SK-N-SH (cell line): ENCODE data around the gene OR52E8. TPM values are rescaled to one million over a fixed set of nuclear protein-coding genes. Genes with fewer than 3 reads are reported as not detected.

Experiments used
- CTCF ChIA-PET: fragments of 300-600, 350-600 bp; formaldehyde crosslinking; extraction: SDS; loops from one replicate; lab custom pipeline; 2021; lab: Yijun Ruan, JAX
- POLR2A ChIA-PET: fragments of 350-600 bp; sonication (Branson Sonifier 250); formaldehyde crosslinking; extraction: SDS; loops from one replicate; lab custom pipeline; 2020; ENCODE audit warnings: antibody characterized with exemption, inconsistent platforms; lab: Yijun Ruan, JAX
- DNase-seq: peaks from one replicate; pipeline ENCODE4 v3.0.0; 2012
- H2AFZ ChIP-seq: fragments of 200-600 bp; sonication (generic); 2 replicates; pipeline ENCODE4 v1.8.1; 2016; ENCODE audit warnings: antibody characterized with exemption, mild to moderate bottlenecking, low read depth
- H3F3A ChIP-seq: fragments of 200-600 bp; sonication (generic); replicated peaks from 2 replicates; pipeline ENCODE3; 2016; ENCODE audit warnings: antibody characterized with exemption, mild to moderate bottlenecking; ENCODE audit not compliant: insufficient read depth
- H3K27ac ChIP-seq, 2 experiments: fragments of 200-500 bp in 1 of 2; fragments of 200-600 bp in 1 of 2; sonication (Bioruptor generic) in 1 of 2; sonication (generic), shearing (Covaris generic) in 1 of 2; 2 replicates each; pipeline versions ENCODE4 v1.5.1 to v1.6.1; 2014 to 2016; ENCODE audit warnings: low read depth in 2 of 2, inconsistent platforms in 1 of 2, low read length in 1 of 2, mild to moderate bottlenecking in 1 of 2, mixed read lengths in 1 of 2
- H3K27me3 ChIP-seq: fragments of 200-600 bp; sonication (generic), shearing (Covaris generic); 2 replicates; pipeline ENCODE4 v1.6.1; 2016; ENCODE audit warnings: mixed run types; ENCODE audit not compliant: insufficient read depth
- H3K36me3 ChIP-seq, 2 experiments: fragments of 200-500 bp in 1 of 2; fragments of 200-600 bp in 1 of 2; sonication (Bioruptor generic) in 1 of 2; sonication (generic) in 1 of 2; replicated peaks in 1 of 2; 2 replicates each; pipeline versions ENCODE3 to v1.5.1; 2014 to 2016; ENCODE audit warnings: low read length in 1 of 2, mild to moderate bottlenecking in 1 of 2; ENCODE audit not compliant: insufficient read depth in 2 of 2, control insufficient read depth in 1 of 2
- H3K4me1 ChIP-seq, 2 experiments: fragments of 200-500 bp in 1 of 2; fragments of 200-600 bp in 1 of 2; sonication (Bioruptor generic) in 1 of 2; sonication (generic), shearing (Covaris generic) in 1 of 2; 2 replicates each; pipeline versions ENCODE4 v1.5.1 to v1.6.1; 2014 to 2016; ENCODE audit warnings: low read depth in 1 of 2, low read length in 1 of 2, mixed run types in 1 of 2; ENCODE audit not compliant: insufficient read depth in 2 of 2, control insufficient read depth in 1 of 2
- H3K4me2 ChIP-seq: fragments of 200-600 bp; sonication (generic), shearing (Covaris generic); 2 replicates; pipeline ENCODE4 v1.6.1; 2017; ENCODE audit warnings: mixed run types
- H3K4me3 ChIP-seq, 2 experiments: fragments of 200-500 bp in 1 of 2; fragments of 200-600 bp in 1 of 2; sonication (Bioruptor generic) in 1 of 2; sonication (generic), shearing (Covaris generic) in 1 of 2; 2 replicates each; pipeline versions ENCODE4 v1.5.1 to v1.8.1; 2014 to 2016; ENCODE audit warnings: low read depth in 2 of 2, inconsistent platforms in 1 of 2, low read length in 1 of 2, mild to moderate bottlenecking in 1 of 2, mixed read lengths in 1 of 2, moderate library complexity in 1 of 2
- H3K79me2 ChIP-seq: fragments of 200-600 bp; sonication (generic); 2 replicates; pipeline ENCODE4 v1.8.1; 2017; ENCODE audit warnings: mild to moderate bottlenecking; ENCODE audit not compliant: insufficient read depth
- H3K9ac ChIP-seq: fragments of 200-600 bp; sonication (generic); 2 replicates; pipeline ENCODE4 v1.6.1; 2017; ENCODE audit warnings: mixed run types
- H3K9me2 ChIP-seq: fragments of 200-600 bp; sonication (generic); 2 replicates; pipeline ENCODE4 v1.6.1; 2017; ENCODE audit warnings: mixed run types
- H3K9me3 ChIP-seq: fragments of 200-600 bp; sonication (generic); 2 replicates; pipeline ENCODE4 v1.6.1; 2017; ENCODE audit warnings: mixed run types, mild to moderate bottlenecking, moderate library complexity
- H4K20me1 ChIP-seq: fragments of 200-600 bp; sonication (generic); 2 replicates; pipeline ENCODE4 v1.6.1; 2017; ENCODE audit warnings: mild to moderate bottlenecking, mixed run types; ENCODE audit not compliant: insufficient read depth
- ELF1 ChIP-seq: IDR thresholded peaks from 2 replicates; pipeline ENCODE4 v1.4.0; 2012
- EP300 ChIP-seq, 2 experiments: IDR thresholded peaks; 2 replicates each; pipeline versions ENCODE4 v1.4.0 to v1.6.1; 2012; ENCODE audit warnings: borderline replicate concordance in 1 of 2, low read depth in 1 of 2, low read length in 1 of 2
- FOSL2 ChIP-seq: IDR thresholded peaks from 2 replicates; pipeline ENCODE4 v1.4.0; 2012; ENCODE audit warnings: low read depth, mild to moderate bottlenecking, moderate library complexity, borderline replicate concordance
- FOXJ3 ChIP-seq: sonication (generic); formaldehyde crosslinking; IDR thresholded peaks from 2 replicates; pipeline ENCODE4 v1.5.1; 2020; ENCODE audit warnings: mild to moderate bottlenecking, missing genetic modification reagents
- MAX ChIP-seq: IDR thresholded peaks from 2 replicates; pipeline ENCODE4 v1.4.0; 2012; ENCODE audit warnings: low read depth
- NFIC ChIP-seq: IDR thresholded peaks from 2 replicates; pipeline ENCODE4 v1.4.0; 2012; ENCODE audit warnings: borderline replicate concordance
- NRF1 ChIP-seq: IDR thresholded peaks from 2 replicates; pipeline ENCODE4 v1.6.1; 2012; ENCODE audit warnings: low read depth, mild to moderate bottlenecking, low read length
- RXRA ChIP-seq: IDR thresholded peaks from 2 replicates; pipeline ENCODE4 v1.4.0; 2012; ENCODE audit warnings: low read depth, mild to moderate bottlenecking, borderline replicate concordance
- TAF1 ChIP-seq: IDR thresholded peaks from 2 replicates; pipeline ENCODE4 v1.6.1; 2012; ENCODE audit warnings: low read depth, mild to moderate bottlenecking, low read length, moderate library complexity, borderline replicate concordance
- USF2 ChIP-seq: fragments of 150-350 bp; IDR thresholded peaks from 2 replicates; pipeline ENCODE4 v1.6.1; 2017; ENCODE audit warnings: antibody characterized with exemption, low read length, low read depth, borderline replicate concordance
- YY1 ChIP-seq: IDR thresholded peaks from 2 replicates; pipeline ENCODE4 v1.4.0; 2012; ENCODE audit warnings: low read depth, mild to moderate bottlenecking
- ZBTB33 ChIP-seq: IDR thresholded peaks from 2 replicates; pipeline ENCODE4 v1.4.0; 2012; ENCODE audit warnings: low read depth, borderline replicate concordance
- WGBS: methylation state at CpG from one replicate; pipeline ENCODE4 v1.1.6; 2017; ENCODE audit warnings: low lambda C conversion rate; 5-methylcytosine and 5-hydroxymethylcytosine counted together
- polyA plus RNA-seq, 3 experiments: library from polyadenylated mRNA; depleted of rRNA; stranded (reverse); fragments of >200 nt; gene quantifications; 2 replicates each; pipeline ENCODE4 v1.2.3, GENCODE V29; 2012

OR52E8 gene
- polyA plus RNA-seq, 1 of the 3 experiments (the other 2 are of a cell fraction), result not detected

GRCh38 chr11:5887661-5888060 is 30.2 kb upstream of the OR52E8 start:
- H3F3A ChIP-seq, result no peaks in the 10 kb centered on the region
- no peaks in the 10 kb centered on the region for H3K36me3 ChIP-seq
- H3K4me2 ChIP-seq, result no peak overlapping the region
- no peak for DNase-seq
- H3K9me2 ChIP-seq, result no peaks in the 10 kb centered on the region
- ChIA-PET CTCF (interaction anchor here (1.4 kb wide), 1 partner anchor 466 kb away, joined by 4 read pairs; no protein-coding TSS in a partner anchor), POLR2A (no interaction called here)
- no peaks in the 10 kb centered on the region for H4K20me1 ChIP-seq
- H3K27me3 ChIP-seq, result no peaks in the 10 kb centered on the region
- H3K4me1 ChIP-seq, result no peaks in the 10 kb centered on the region
- no peak overlapping the region for H3K9ac ChIP-seq
- H3K79me2 ChIP-seq, result no peaks in the 10 kb centered on the region
- H2AFZ ChIP-seq, result no peak overlapping the region
- TF ChIP-seq YY1, result no peak
- TF ChIP-seq EP300 (IDR thresholded peaks at IDR 0.05; ENCODE audit: borderline replicate concordance in 1 of 2, low read depth in 1 of 2, low read length in 1 of 2), result no peak
- TF ChIP-seq TAF1, result no peak
- TF ChIP-seq NRF1, result no peak
- no peak for TF ChIP-seq ZBTB33
- TF ChIP-seq MAX, result no peak
- TF ChIP-seq RXRA, result no peak
- TF ChIP-seq FOSL2, result no peak
- TF ChIP-seq FOXJ3 (CRISPR knock-in tag), result no peak
- no peak for TF ChIP-seq NFIC
- no peak for TF ChIP-seq ELF1
- no peak for TF ChIP-seq USF2
- TF ChIP-seq, all 33 proteins: peak for 0
- H3K4me3 ChIP-seq, result no peak overlapping the region
- H3K27ac ChIP-seq, result no peak overlapping the region
- 4% methylated on average over 1 of the region's 1 CpG for WGBS
- H3K9me3 ChIP-seq, result no peaks in the 10 kb centered on the region

GRCh38 chr11:5887172-5887571 is 29.7 kb upstream of the OR52E8 start:
- H3K79me2 ChIP-seq, result no peaks in the 10 kb centered on the region
- no peak overlapping the region for H3K9ac ChIP-seq
- H3K9me3 ChIP-seq, result no peaks in the 10 kb centered on the region
- H3K9me2 ChIP-seq, result no peaks in the 10 kb centered on the region
- H2AFZ ChIP-seq, result no peak overlapping the region
- POLR2A ChIA-PET, result no interaction called here
- DNase-seq, result no peak
- no peaks in the 10 kb centered on the region for H3K27me3 ChIP-seq
- CTCF ChIA-PET, result no interaction called here
- TF ChIP-seq FOSL2 (no peak), YY1 (no peak)
- H3K4me1 ChIP-seq, result no peaks in the 10 kb centered on the region
- WGBS, result 0% methylated on average over 3 of the region's 3 CpGs
- H3K36me3 ChIP-seq, result no peaks in the 10 kb centered on the region
- no peaks in the 10 kb centered on the region for H4K20me1 ChIP-seq
- H3K4me3 ChIP-seq, result no peak overlapping the region
- no peak overlapping the region for H3K27ac ChIP-seq
- H3F3A ChIP-seq, result no peaks in the 10 kb centered on the region
- no peak overlapping the region for H3K4me2 ChIP-seq
